OCI-LY7 (cell line): ENCODE data around the gene DOCK4. TPM values are rescaled to one million over a fixed set of nuclear protein-coding genes. Genes with fewer than 3 reads are reported as not detected.

Experiments used
- BruUV-seq: library from RNA; stranded (reverse); fragments of 400-500 nt; replicated peaks from 2 replicates; lab custom pipeline; 2021; lab: Mats Ljungman, UMichigan
- CTCF ChIA-PET: fragments of 300-600 bp; sonication (Branson Sonifier 250); formaldehyde crosslinking; loops from one replicate; lab custom pipeline; 2022; ENCODE audit warnings: antibody characterized with exemption; ENCODE audit not compliant: unreplicated experiment; lab: Charles Lee
- POLR2A ChIA-PET: fragments of 300-600 bp; sonication (Branson Sonifier 250); formaldehyde crosslinking; loops from one replicate; lab custom pipeline; 2022; ENCODE audit warnings: antibody characterized with exemption; lab: Charles Lee
- DNase-seq: peaks from one replicate; pipeline ENCODE4 v3.0.0-alpha.2; 2015; ENCODE audit warnings: low spot score
- H2AFZ ChIP-seq: fragments of 200-600 bp; sonication (generic), shearing (Covaris generic); 2 replicates; pipeline ENCODE4 v1.6.1; 2014; ENCODE audit warnings: mild to moderate bottlenecking, antibody characterized with exemption, low read length, moderate library complexity
- H3K27ac ChIP-seq: fragments of 200-600 bp; sonication (generic); 2 replicates; pipeline ENCODE4 v1.5.1; 2014; ENCODE audit warnings: mixed run types, low read depth, mild to moderate bottlenecking, moderate library complexity, low read length, inconsistent platforms; ENCODE audit not compliant: poor library complexity, severe bottlenecking
- H3K36me3 ChIP-seq: fragments of 200-600 bp; sonication (generic); 2 replicates; pipeline ENCODE4 v1.6.1; 2014; ENCODE audit warnings: mild to moderate bottlenecking, antibody characterized with exemption, low read length, moderate library complexity, mixed read lengths; ENCODE audit not compliant: insufficient read depth
- H3K4me1 ChIP-seq: fragments of 200-600 bp; sonication (generic); 2 replicates; pipeline ENCODE4 v1.5.1; 2014; ENCODE audit warnings: mild to moderate bottlenecking, low read length; ENCODE audit not compliant: insufficient read depth, poor library complexity, severe bottlenecking
- H3K4me2 ChIP-seq: fragments of 200-600 bp; sonication (generic); 2 replicates; pipeline ENCODE4 v1.6.1; 2014; ENCODE audit warnings: mild to moderate bottlenecking, low read length
- H3K4me3 ChIP-seq: fragments of 200-600 bp; sonication (generic); 2 replicates; pipeline ENCODE4 v1.5.1; 2014; ENCODE audit warnings: mild to moderate bottlenecking, low read depth, low read length; ENCODE audit not compliant: poor library complexity, severe bottlenecking
- H3K79me2 ChIP-seq: fragments of 200-600 bp; sonication (generic); 2 replicates; pipeline ENCODE4 v1.6.1; 2016; ENCODE audit warnings: low read depth, mild to moderate bottlenecking, low read length, moderate library complexity, mixed read lengths; ENCODE audit not compliant: insufficient read depth
- H3K9me2 ChIP-seq: fragments of 200-600 bp; sonication (generic); 2 replicates; pipeline ENCODE4 v1.6.1; 2016; ENCODE audit warnings: mild to moderate bottlenecking, low read length, mixed read lengths; ENCODE audit not compliant: insufficient read depth
- H3K9me3 ChIP-seq: fragments of 200-600 bp; sonication (generic); 2 replicates; pipeline ENCODE4 v1.6.1; 2014; ENCODE audit warnings: mild to moderate bottlenecking, mixed run types, low read length, mixed read lengths
- H4K20me1 ChIP-seq: fragments of 200-600 bp; sonication (generic); 2 replicates; pipeline ENCODE4 v1.6.1; 2014; ENCODE audit warnings: mild to moderate bottlenecking, antibody characterized with exemption, low read length, moderate library complexity, mixed read lengths; ENCODE audit not compliant: insufficient read depth
- CTCF ChIP-seq: fragments of 200-600 bp; sonication (generic); conservative IDR thresholded peaks from 2 replicates; pipeline ENCODE4 v1.5.1; 2014; ENCODE audit warnings: mild to moderate bottlenecking, antibody characterized with exemption, low read length, moderate library complexity, mixed read lengths
- EZH2phosphoT487 ChIP-seq: fragments of 200-600 bp; sonication (generic); IDR thresholded peaks from 2 replicates; pipeline ENCODE4 v1.6.1; 2018; ENCODE audit warnings: low read depth, borderline replicate concordance, mild to moderate bottlenecking, mixed run types, antibody characterized with exemption, low read length, moderate library complexity, mixed read lengths
- intact Hi-C: fragments of 100-400 bp; cut with micrococcal nuclease; formaldehyde crosslinking; loops from one replicate; pipeline ENCODE4 v1.10.0; 2022; ENCODE audit not compliant: unreplicated experiment
- total RNA-seq, 2 experiments: library from RNA; depleted of rRNA in 1 of 2; stranded (reverse); fragments of >200 nt in 1 of 2; shearing (Covaris generic) in 1 of 2; gene quantifications; 2 replicates each; pipeline ENCODE4 v1.2.3, GENCODE V29; 2014 to 2022

The DOCK4 gene
- total RNA-seq, 2 experiments from 2014 or later, result 0.91 to 4.9 TPM

GRCh38 chr7:111982804-111983203 lies 223.4 kb downstream of the DOCK4 start:
- Histone ChIP-seq H2AFZ (no peak overlapping the region), H3K4me3 (no peak overlapping the region), H3K4me2 (no peak overlapping the region), H3K9me3 (no peaks in the 10 kb centered on the region), H3K4me1 (peaks cover 5% of the 10 kb centered on the region), H3K9me2 (no peaks in the 10 kb centered on the region), H4K20me1 (no peaks in the 10 kb centered on the region), H3K36me3 (no peaks in the 10 kb centered on the region), H3K79me2 (no peaks in the 10 kb centered on the region), H3K27ac (no peak overlapping the region)
- no TSS peak for BruUV-seq
- no peak for DNase-seq
- intact Hi-C loops, result no loop called here
- ChIA-PET CTCF (no interaction called here), POLR2A (interaction anchor here (0.7 kb wide), 1 partner anchor 282 kb away, joined by 3 read pairs; no protein-coding TSS in a partner anchor)
- no peak for TF ChIP-seq EZH2phosphoT487
- TF ChIP-seq CTCF, result no peak

- Histone ChIP-seq H3K4me1 (no peaks in the 10 kb centered on the region), H3K9me2 (no peaks in the 10 kb centered on the region), H3K79me2 (no peaks in the 10 kb centered on the region), H4K20me1 (no peaks in the 10 kb centered on the region), H3K4me3 (no peak overlapping the region), H3K36me3 (no peaks in the 10 kb centered on the region), H3K27ac (no peak overlapping the region), H3K4me2 (no peak overlapping the region), H2AFZ (no peak overlapping the region), H3K9me3 (no peaks in the 10 kb centered on the region)
- intact Hi-C loops, result no loop called here
- TF ChIP-seq CTCF (no peak), EZH2phosphoT487 (no peak)
- no TSS peak for BruUV-seq
- ChIA-PET POLR2A (interaction anchor here (0.6 kb wide), 1 partner anchor 1804 kb away, joined by 3 read pairs; no protein-coding TSS in a partner anchor), CTCF (no interaction called here)
- DNase-seq, result no peak
Observed at GRCh38 chr7:111982133-111982532, 224.1 kb downstream of the DOCK4 start.

- Histone ChIP-seq H3K9me2 (no peaks in the 10 kb centered on the region), H3K4me2 (no peak overlapping the region), H3K36me3 (no peaks in the 10 kb centered on the region), H4K20me1 (no peaks in the 10 kb centered on the region), H3K4me3 (no peak overlapping the region), H2AFZ (no peak overlapping the region), H3K4me1 (no peaks in the 10 kb centered on the region), H3K27ac (no peak overlapping the region), H3K9me3 (no peaks in the 10 kb centered on the region), H3K79me2 (no peaks in the 10 kb centered on the region)
- POLR2A ChIA-PET, result no interaction called here
- no peak for TF ChIP-seq CTCF
- TF ChIP-seq EZH2phosphoT487, result no peak
- no TSS peak for BruUV-seq
- CTCF ChIA-PET, result no interaction called here
- intact Hi-C loops, result no loop called here
- no peak for DNase-seq
Observed at GRCh38 chr7:111980725-111981124, 225.5 kb downstream of the DOCK4 start.
